Type B pancreatic cell (in vitro differentiated cells): ENCODE measurements around the gene UPK1B. TPM values are rescaled to one million over a fixed set of nuclear protein-coding genes. Genes with fewer than 3 reads are reported as not detected.

ENCODE experiments used
- DNase-seq: peaks from one replicate; pipeline ENCODE4 v3.0.0; 2021; ENCODE audit warnings: mixed read lengths; ENCODE audit not compliant: unreplicated experiment; ENCODE audit errors: extremely low spot score
- H3K27ac Mint-ChIP-seq: 2 replicates; pipeline ENCODE4 v1.8.0; 2021; ENCODE audit warnings: mild to moderate bottlenecking, mixed read lengths
- H3K27me3 Mint-ChIP-seq: 2 replicates; pipeline ENCODE4 v1.8.0; 2021; ENCODE audit warnings: mixed read lengths
- H3K36me3 Mint-ChIP-seq: 2 replicates; pipeline ENCODE4 v1.8.0; 2021; ENCODE audit warnings: mixed read lengths
- H3K4me1 Mint-ChIP-seq: one replicate; pipeline ENCODE4 v1.8.0; 2021; ENCODE audit warnings: mixed read lengths; ENCODE audit not compliant: unreplicated experiment
- H3K4me3 Mint-ChIP-seq: 2 replicates; pipeline ENCODE4 v1.8.0; 2021; ENCODE audit warnings: mild to moderate bottlenecking, mixed read lengths
- H3K9me3 Mint-ChIP-seq: 2 replicates; pipeline ENCODE4 v1.8.0; 2021; ENCODE audit warnings: mixed read lengths
- CTCF ChIP-seq: fragments of 200-600 bp; sonication (generic); conservative IDR thresholded peaks from 2 replicates; pipeline ENCODE4 v1.5.0; 2021; ENCODE audit warnings: antibody characterized with exemption, mild to moderate bottlenecking
- total RNA-seq: library from RNA; stranded (reverse); gene quantifications from 2 replicates; pipeline ENCODE4 v1.2.1, GENCODE V29; 2021; ENCODE audit warnings: low replicate concordance

The UPK1B gene
- total RNA-seq, 1 donor from 2014 or later = 49.2 TPM

GRCh38 chr3:119145128-119145499 lies 28.3 kb upstream of the UPK1B start:
- peak overlapping the region; percentile 1 for H3K27ac Mint-ChIP-seq
- no peaks in the 10 kb centered on the region for H3K9me3 Mint-ChIP-seq
- TF ChIP-seq CTCF = no peak
- H3K36me3 Mint-ChIP-seq = no peaks in the 10 kb centered on the region
- peaks cover 7% of the 10 kb centered on the region for H3K4me1 Mint-ChIP-seq
- no peaks in the 10 kb centered on the region for H3K27me3 Mint-ChIP-seq
- H3K4me3 Mint-ChIP-seq = no peak overlapping the region
- no peak for DNase-seq

GRCh38 chr3:119145500-119146167 lies 27.8 kb upstream of the UPK1B start, which contains the start of gene TEX55:
TEX55 (plus strand) TSS chr3:119146165; CDS start chr3:119146190, 25 bp downstream.
- DNase-seq = no peak
- Mint-ChIP-seq H3K4me3 (no peak within 1 kb of the TSS), H3K36me3 (no peaks in the 10 kb centered on the region)

GRCh38 chr3:119146578-119147375 lies 26.6 kb upstream of the UPK1B start:
- Mint-ChIP-seq H3K9me3 (no peaks in the 10 kb centered on the region), H3K27ac (no peak overlapping the region), H3K4me3 (no peak overlapping the region), H3K27me3 (no peaks in the 10 kb centered on the region), H3K4me1 (peaks cover 7% of the 10 kb centered on the region), H3K36me3 (no peaks in the 10 kb centered on the region)
- no peak for TF ChIP-seq CTCF
- DNase-seq = no peak

More at GRCh38 chr3:119145500-119146167, 27.8 kb upstream of the UPK1B start, which contains the start of gene TEX55:
- H3K4me1 Mint-ChIP-seq = peaks cover 7% of the 10 kb centered on the region
- peak; percentile 76 for TF ChIP-seq CTCF
- no peaks in the 10 kb centered on the region for H3K9me3 Mint-ChIP-seq
- H3K27me3 Mint-ChIP-seq = no peaks in the 10 kb centered on the region
- H3K27ac Mint-ChIP-seq = peak within 1 kb of the TSS; percentile 1

GRCh38 chr3:119147494-119147893 lies 25.9 kb upstream of the UPK1B start:
- TF ChIP-seq CTCF = no peak

GRCh38 chr3:119148493-119149180 lies 24.8 kb upstream of the UPK1B start:
- DNase-seq = no peak
- no peak overlapping the region for H3K4me3 Mint-ChIP-seq
- TF ChIP-seq CTCF = no peak
- peaks cover 7% of the 10 kb centered on the region for H3K4me1 Mint-ChIP-seq
- peaks cover 5% of the 10 kb centered on the region for H3K36me3 Mint-ChIP-seq
- H3K27me3 Mint-ChIP-seq = no peaks in the 10 kb centered on the region
- H3K9me3 Mint-ChIP-seq = no peaks in the 10 kb centered on the region
- no peak overlapping the region for H3K27ac Mint-ChIP-seq

More at GRCh38 chr3:119147494-119147893, 25.9 kb upstream of the UPK1B start:
- H3K4me1 Mint-ChIP-seq = peaks cover 7% of the 10 kb centered on the region
- H3K4me3 Mint-ChIP-seq = no peak overlapping the region
- H3K9me3 Mint-ChIP-seq = no peaks in the 10 kb centered on the region
- no peak overlapping the region for H3K27ac Mint-ChIP-seq
- H3K27me3 Mint-ChIP-seq = no peaks in the 10 kb centered on the region
- H3K36me3 Mint-ChIP-seq = no peaks in the 10 kb centered on the region
- no peak for DNase-seq
